K562 (cell line): ENCODE data around the gene PSMD9. TPM values are rescaled to one million over a fixed set of nuclear protein-coding genes. Genes with fewer than 3 reads are reported as not detected.

Experiments used
- ADNP ChIP-seq: fragments of 200-800 bp; sonication (Bioruptor generic); IDR thresholded peaks from 2 replicates; pipeline ENCODE4 v1.6.1; 2016; ENCODE audit warnings: missing genetic modification characterization, missing compliant biosample characterization
- ARID1B ChIP-seq: fragments of 450-650 bp; IDR thresholded peaks from 2 replicates; pipeline ENCODE4 v1.6.1; 2016; ENCODE audit warnings: antibody characterized with exemption, mild to moderate bottlenecking, inconsistent platforms
- CBFA2T3 ChIP-seq: fragments of 450-650 bp; IDR thresholded peaks from 2 replicates; pipeline ENCODE4 v1.6.1; 2017
- CGGBP1 ChIP-seq: fragments of 250-450 bp; sonication (Bioruptor Pico); IDR thresholded peaks from 2 replicates; pipeline ENCODE4 v1.9.0; 2021; ENCODE audit warnings: mild to moderate bottlenecking
- FOS ChIP-seq: IDR thresholded peaks from 3 replicates; pipeline ENCODE4 v1.6.1; 2011; ENCODE audit not compliant: insufficient read length; ENCODE audit errors: extremely low read depth
- FOXK2 ChIP-seq, 2 experiments: fragments of 450-650 bp; IDR thresholded peaks in 1 of 2; conservative IDR thresholded peaks in 1 of 2; 2 replicates each; pipeline ENCODE4 v1.6.1; 2016; ENCODE audit warnings: low read depth in 2 of 2, mild to moderate bottlenecking in 1 of 2
- GABPA ChIP-seq: fragments of 200-800 bp; sonication (Bioruptor generic); conservative IDR thresholded peaks from 2 replicates; pipeline ENCODE4 v1.6.1; 2016; ENCODE audit warnings: low read depth, missing genetic modification characterization, missing compliant biosample characterization
- GABPB1 ChIP-seq: sonication (generic); formaldehyde crosslinking; IDR thresholded peaks from 2 replicates; pipeline ENCODE4 v1.8.0; 2022; ENCODE audit warnings: mild to moderate bottlenecking, missing genetic modification reagents
- KDM1A ChIP-seq, 2 experiments: fragments of 450-650 bp; IDR thresholded peaks; 2 replicates each; pipeline ENCODE4 v1.6.1; 2016; ENCODE audit warnings: mild to moderate bottlenecking in 2 of 2
- MAX ChIP-seq: sonication (generic); formaldehyde crosslinking; IDR thresholded peaks from 2 replicates; pipeline ENCODE4 v1.9.0; 2022; ENCODE audit warnings: mild to moderate bottlenecking, missing genetic modification reagents
- MYNN ChIP-seq, 2 experiments: sonication (generic); formaldehyde crosslinking in 1 of 2; IDR thresholded peaks; 2 replicates each; pipeline versions ENCODE4 v1.5.0 to v1.6.1; 2016 to 2020; ENCODE audit warnings: antibody characterized with exemption in 1 of 2, missing genetic modification reagents in 1 of 2
- NCOR1 ChIP-seq: fragments of 450-650 bp; IDR thresholded peaks from 2 replicates; pipeline ENCODE4 v1.6.1; 2016; ENCODE audit warnings: mild to moderate bottlenecking, moderate library complexity
- NFATC3 ChIP-seq: fragments of 450-650 bp; IDR thresholded peaks from 2 replicates; pipeline ENCODE4 v1.6.1; 2017; ENCODE audit warnings: mild to moderate bottlenecking
- NFXL1 ChIP-seq: fragments of 450-650 bp; formaldehyde crosslinking; IDR thresholded peaks from 2 replicates; pipeline ENCODE4 v1.4.0; 2021; ENCODE audit warnings: mild to moderate bottlenecking
- POLR2A ChIP-seq: fragments of 450-650 bp; conservative IDR thresholded peaks from 2 replicates; pipeline ENCODE4 v1.6.1; 2016
- SAFB2 ChIP-seq: fragments of 200-400 bp; formaldehyde crosslinking; IDR thresholded peaks from 2 replicates; pipeline ENCODE4 v1.6.1; 2018; ENCODE audit warnings: borderline replicate concordance, low read length, low read depth, moderate library complexity; ENCODE audit not compliant: severe bottlenecking
- SIN3A ChIP-seq, 2 experiments: fragments of 150-350 bp in 1 of 2; IDR thresholded peaks; 2 replicates each; pipeline ENCODE4 v1.6.1; 2011 to 2016; ENCODE audit warnings: borderline replicate concordance in 2 of 2, low read depth in 2 of 2, low read length in 2 of 2, mild to moderate bottlenecking in 2 of 2, moderate library complexity in 2 of 2; ENCODE audit not compliant: control insufficient read depth in 1 of 2
- SMAD3 ChIP-seq: fragments of 450-650 bp; formaldehyde crosslinking; conservative IDR thresholded peaks from 2 replicates; pipeline ENCODE4 v1.4.0; 2020; ENCODE audit warnings: mild to moderate bottlenecking
- TAL1 ChIP-seq: fragments of 450-650 bp; IDR thresholded peaks from 2 replicates; pipeline ENCODE4 v1.6.1; 2016; ENCODE audit warnings: mild to moderate bottlenecking
- ZBTB11 ChIP-seq, 3 experiments: fragments of 200-800 bp in 1 of 3; fragments of 250-450 bp in 1 of 3; fragments of 450-650 bp in 1 of 3; sonication (Bioruptor Pico) in 1 of 3; sonication (Bioruptor generic) in 1 of 3; formaldehyde crosslinking in 1 of 3; IDR thresholded peaks; 2 replicates each; pipeline versions ENCODE4 v1.6.1 to v1.8.0; 2016 to 2022; ENCODE audit warnings: mild to moderate bottlenecking in 2 of 3, missing genetic modification characterization in 2 of 3, missing compliant biosample characterization in 1 of 3, moderate library complexity in 1 of 3
- ZFP91 ChIP-seq: sonication (generic); formaldehyde crosslinking; IDR thresholded peaks from 2 replicates; pipeline ENCODE4 v1.8.0; 2022; ENCODE audit warnings: mild to moderate bottlenecking, missing genetic modification reagents
- ZNF263 ChIP-seq: sonication (generic); formaldehyde crosslinking; IDR thresholded peaks from 2 replicates; pipeline ENCODE4 v1.8.0; 2022; ENCODE audit warnings: mild to moderate bottlenecking, missing genetic modification reagents, borderline replicate concordance
- polyA plus RNA-seq, 8 experiments: library from polyadenylated mRNA; depleted of rRNA in 4 of 8; stranded (reverse) in 5 of 8; unstranded in 3 of 8; fragments of >200 nt; fragmentation: Nextera tagmentation in 2 of 8; fragmentation: Illumina TruSeq in 1 of 8; extraction: Ambion mirVana in 2 of 8; extraction: Trizol in 1 of 8; gene quantifications; 2 replicates each; pipeline versions ENCODE4 v1.2.1 to v1.2.3, GENCODE V29; 2011 to 2014; ENCODE audit warnings: inconsistent platforms in 1 of 8, missing spikeins in 1 of 8
- total RNA-seq, 7 experiments: library from RNA; depleted of rRNA in 6 of 7; stranded (reverse); fragments of >200 nt in 6 of 7; fragmentation: Illumina TruSeq in 2 of 7; extraction: Trizol in 2 of 7; gene quantifications; 2 replicates each; pipeline versions ENCODE4 v1.2.1 to v1.2.3, GENCODE V29; 2011 to 2021; ENCODE audit warnings: low replicate concordance in 1 of 7
- TF ChIP-seq, protein P1 (sequence below): fragments of 250-450 bp; sonication (Bioruptor Pico); IDR thresholded peaks from 2 replicates; pipeline ENCODE4 v1.8.0; 2021; ENCODE audit warnings: mild to moderate bottlenecking, moderate library complexity

Gene PSMD9
- total and polyA plus RNA-seq, 9 of the 15 experiments (the other 6 are each of a cell fraction or from before 2014, with no cell fraction given), result 12.2 to 143 (median 61.3) TPM

- TF ChIP-seq CGGBP1 (CRISPR knock-in tag), result no peak
- no peak for TF ChIP-seq GABPA
- TF ChIP-seq GABPB1 (CRISPR knock-in tag), result no peak
- 0 out of 2 replicates have a peak, but pooled peaks have one; percentile 43 for TF ChIP-seq ARID1B
- TF ChIP-seq, protein P1, sequence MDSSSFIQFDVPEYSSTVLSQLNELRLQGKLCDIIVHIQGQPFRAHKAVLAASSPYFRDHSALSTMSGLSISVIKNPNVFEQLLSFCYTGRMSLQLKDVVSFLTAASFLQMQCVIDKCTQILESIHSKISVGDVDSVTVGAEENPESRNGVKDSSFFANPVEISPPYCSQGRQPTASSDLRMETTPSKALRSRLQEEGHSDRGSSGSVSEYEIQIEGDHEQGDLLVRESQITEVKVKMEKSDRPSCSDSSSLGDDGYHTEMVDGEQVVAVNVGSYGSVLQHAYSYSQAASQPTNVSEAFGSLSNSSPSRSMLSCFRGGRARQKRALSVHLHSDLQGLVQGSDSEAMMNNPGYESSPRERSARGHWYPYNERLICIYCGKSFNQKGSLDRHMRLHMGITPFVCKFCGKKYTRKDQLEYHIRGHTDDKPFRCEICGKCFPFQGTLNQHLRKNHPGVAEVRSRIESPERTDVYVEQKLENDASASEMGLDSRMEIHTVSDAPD (CRISPR knock-in tag), result no peak
- no peak for TF ChIP-seq MYNN (IDR thresholded peaks at IDR 0.05)
- TF ChIP-seq MYNN (CRISPR knock-in tag; IDR thresholded peaks at IDR 0.05), result no peak
- TF ChIP-seq NCOR1, result 0 out of 2 replicates have a peak, but pooled peaks have one; percentile 21
- peak in 1 of 2 experiments; percentile 31; a peak in 1 of 4 replicates for TF ChIP-seq FOXK2 (conservative IDR thresholded peaks at IDR 0.05 in 1 of 2, IDR thresholded peaks at IDR 0.05 in 1 of 2; ENCODE audit: low read depth in 2 of 2)
- TF ChIP-seq TAL1, result peak; percentile 45; the same call in 1 of the 2 replicates
- TF ChIP-seq SIN3A (IDR thresholded peaks at IDR 0.05; ENCODE audit: borderline replicate concordance in 2 of 2, control insufficient read depth in 1 of 2, low read depth in 2 of 2, low read length in 2 of 2), result peak in 1 of 2 experiments; percentile 5; a peak in 1 of 4 replicates
- TF ChIP-seq SMAD3 (CRISPR knock-in tag), result no peak
- 0 out of 2 replicates have a peak, but pooled peaks have one; percentile 18 for TF ChIP-seq ADNP (tag)
- TF ChIP-seq POLR2A, result no peak
- TF ChIP-seq FOS, result no peak
- no peak for TF ChIP-seq ZFP91 (CRISPR knock-in tag)
- TF ChIP-seq NFATC3, result peak; percentile 63; the same call in 1 of the 2 replicates
- TF ChIP-seq ZNF263 (CRISPR knock-in tag), result no peak
- peak; percentile 66 for TF ChIP-seq CBFA2T3
- no peak for TF ChIP-seq SAFB2
- 0 out of 4 replicates have a peak, but pooled peaks of 1 of the 2 experiments have one; percentile 27 for TF ChIP-seq KDM1A (IDR thresholded peaks at IDR 0.05)
- TF ChIP-seq ZBTB11 (CRISPR knock-in tag; IDR thresholded peaks at IDR 0.05), result no peak
- no peak for TF ChIP-seq NFXL1 (CRISPR knock-in tag)
- no peak for TF ChIP-seq MAX
Measured at GRCh38 chr12:121889274-121889624, 659 bp downstream of the PSMD9 start (continued).
